ENCODE results near the gene CYFIP1. TPM values are rescaled to one million over a fixed set of nuclear protein-coding genes. Genes with fewer than 3 reads are reported as not detected.

Gene CYFIP1
- total RNA-seq, 4 donors from 2014 or later = 88.0 to 92.5 (median 90.1) TPM

DNA sequence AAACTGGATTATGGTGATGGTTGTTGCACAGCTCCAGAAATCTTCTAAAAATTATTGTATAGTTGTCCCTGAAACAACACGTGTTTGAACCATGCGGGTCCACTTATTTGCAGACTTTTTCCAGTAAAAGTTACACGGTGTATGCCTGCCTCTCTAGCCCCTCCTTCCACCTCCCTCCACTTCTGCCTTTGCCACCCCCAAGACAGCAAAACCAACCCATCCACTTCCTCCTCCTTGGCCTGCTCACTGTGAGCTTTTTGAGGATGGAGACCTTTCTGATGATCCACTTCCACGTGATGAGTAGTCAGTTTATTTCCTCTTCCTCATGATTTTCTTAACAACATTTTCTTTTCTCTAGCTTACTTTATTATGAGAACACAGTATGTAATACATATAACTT, 5.4 kb downstream of the CYFIP1 start:
- Histone ChIP-seq H3K27ac (no peak overlapping the region), H3K4me1 (peaks cover 4 to 33% (median 6%) of the 10 kb centered on the region in 3 donors), H3K36me3 (no peaks in the 10 kb centered on the region), H3K4me3 (no peak overlapping the region), H3K9me3 (no peaks in the 10 kb centered on the region), H3K27me3 (no peaks in the 10 kb centered on the region)
- intact Hi-C loops (cut with DNase I) = no loop called here
- WGBS, 2 donors = 53 to 73% methylated on average over 4 of the region's 4 CpGs
- no peak for TF ChIP-seq POLR2A (IDR thresholded peaks at IDR 0.05)
- TF ChIP-seq, protein P1, sequence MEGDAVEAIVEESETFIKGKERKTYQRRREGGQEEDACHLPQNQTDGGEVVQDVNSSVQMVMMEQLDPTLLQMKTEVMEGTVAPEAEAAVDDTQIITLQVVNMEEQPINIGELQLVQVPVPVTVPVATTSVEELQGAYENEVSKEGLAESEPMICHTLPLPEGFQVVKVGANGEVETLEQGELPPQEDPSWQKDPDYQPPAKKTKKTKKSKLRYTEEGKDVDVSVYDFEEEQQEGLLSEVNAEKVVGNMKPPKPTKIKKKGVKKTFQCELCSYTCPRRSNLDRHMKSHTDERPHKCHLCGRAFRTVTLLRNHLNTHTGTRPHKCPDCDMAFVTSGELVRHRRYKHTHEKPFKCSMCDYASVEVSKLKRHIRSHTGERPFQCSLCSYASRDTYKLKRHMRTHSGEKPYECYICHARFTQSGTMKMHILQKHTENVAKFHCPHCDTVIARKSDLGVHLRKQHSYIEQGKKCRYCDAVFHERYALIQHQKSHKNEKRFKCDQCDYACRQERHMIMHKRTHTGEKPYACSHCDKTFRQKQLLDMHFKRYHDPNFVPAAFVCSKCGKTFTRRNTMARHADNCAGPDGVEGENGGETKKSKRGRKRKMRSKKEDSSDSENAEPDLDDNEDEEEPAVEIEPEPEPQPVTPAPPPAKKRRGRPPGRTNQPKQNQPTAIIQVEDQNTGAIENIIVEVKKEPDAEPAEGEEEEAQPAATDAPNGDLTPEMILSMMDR (IDR thresholded peaks at IDR 0.05) = no peak
- DNase-seq = no peak

GRCh38 chr15:22973987-22974386, 6.2 kb downstream of the CYFIP1 start:
- Histone ChIP-seq H3K4me1 (peaks cover 4 to 32% (median 6%) of the 10 kb centered on the region in 3 donors), H3K27ac (no peak overlapping the region), H3K36me3 (no peaks in the 10 kb centered on the region), H3K4me3 (no peak overlapping the region), H3K27me3 (no peaks in the 10 kb centered on the region), H3K9me3 (no peaks in the 10 kb centered on the region)
- no peak for TF ChIP-seq POLR2A (IDR thresholded peaks at IDR 0.05)
- TF ChIP-seq, protein P1 (IDR thresholded peaks at IDR 0.05) = no peak
- intact Hi-C loops (cut with DNase I) = no loop called here
- no peak for DNase-seq
- WGBS, 2 donors = 79 to 90% methylated on average over 4 of the region's 4 CpGs

GRCh38 chr15:22973286-22973685, 6.9 kb downstream of the CYFIP1 start:
- 52 to 57% methylated on average over 5 of the region's 5 CpGs for WGBS, 2 donors
- intact Hi-C loops (cut with DNase I) = no loop called here
- Histone ChIP-seq H3K4me1 (peaks cover 0 to 32% (median 4%) of the 10 kb centered on the region in 3 donors), H3K27me3 (no peaks in the 10 kb centered on the region), H3K4me3 (no peak overlapping the region), H3K36me3 (no peaks in the 10 kb centered on the region), H3K27ac (no peak overlapping the region), H3K9me3 (no peaks in the 10 kb centered on the region)
- TF ChIP-seq, protein P1 (IDR thresholded peaks at IDR 0.05) = no peak
- no peak for TF ChIP-seq POLR2A (IDR thresholded peaks at IDR 0.05)
- DNase-seq = no peak

- no peaks in the 10 kb centered on the region for H3K9me3 ChIP-seq
- peaks cover 3 to 39% (median 11%) of the 10 kb centered on the region in 3 donors for H3K4me1 ChIP-seq
- H3K27ac ChIP-seq = no peak overlapping the region
- WGBS, 2 donors = 98% methylated on average over 3 of the region's 3 CpGs
- intact Hi-C loops (cut with DNase I) = loop anchor here (10.0 kb wide), 1 partner anchor 125 kb away; no protein-coding TSS in a partner anchor
- DNase-seq = no peak
- no peaks in the 10 kb centered on the region for H3K27me3 ChIP-seq
- no peak for TF ChIP-seq POLR2A (IDR thresholded peaks at IDR 0.05)
- TF ChIP-seq, protein P1 (IDR thresholded peaks at IDR 0.05) = no peak
- no peaks in the 10 kb centered on the region for H3K36me3 ChIP-seq
- no peak overlapping the region for H3K4me3 ChIP-seq
Observed at GRCh38 chr15:22969489-22969888, 10.7 kb downstream of the CYFIP1 start.

DNA sequence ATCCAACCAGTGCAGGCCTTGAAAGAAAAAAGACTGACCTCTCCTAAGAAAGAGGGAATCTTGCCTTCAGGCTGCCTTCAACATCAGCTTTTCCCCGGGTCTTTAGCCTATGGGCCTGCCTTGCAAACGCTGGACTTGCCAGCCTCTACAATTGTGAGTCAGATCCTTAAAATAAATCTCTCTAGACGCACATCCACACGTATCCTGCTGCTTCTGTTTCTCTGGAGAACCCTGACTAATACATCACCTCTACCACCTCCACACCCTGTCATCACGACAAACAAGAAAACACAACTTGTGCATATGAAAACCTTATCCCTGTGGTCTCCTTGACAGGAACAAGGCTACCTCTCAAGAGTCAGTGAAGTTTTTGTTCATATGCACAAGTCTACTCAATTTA, 11.8 kb downstream of the CYFIP1 start:
- WGBS, 2 donors = 19 to 41% methylated on average over 5 of the region's 5 CpGs
- no peak for TF ChIP-seq POLR2A (IDR thresholded peaks at IDR 0.05)
- TF ChIP-seq, protein P1 (IDR thresholded peaks at IDR 0.05) = no peak

More for the DNA sequence above, 11.8 kb downstream of the CYFIP1 start:
- Histone ChIP-seq H3K27me3 (no peaks in the 10 kb centered on the region), H3K36me3 (no peaks in the 10 kb centered on the region), H3K4me3 (no peak overlapping the region), H3K27ac (peak overlapping the region in 1 of 4 donors; percentile 43), H3K9me3 (no peaks in the 10 kb centered on the region), H3K4me1 (peaks cover 9 to 42% (median 18%) of the 10 kb centered on the region in 3 donors)
- intact Hi-C loops (cut with DNase I) = loop anchor here (10.0 kb wide), 1 partner anchor 124 kb away; no protein-coding TSS in a partner anchor
- DNase-seq = no peak
